Lung (tissue), 12 donors: ENCODE results near the gene MRPL37. TPM values are rescaled to one million over a fixed set of nuclear protein-coding genes. Genes with fewer than 3 reads are reported as not detected.
A peak's percentile ranks its signal among the peaks of the same experiment; 100 is the strongest.

Experiments
- ATAC-seq: fragments of 200-7000 bp; cut with Tn5 transposase; one replicate; pipeline ENCODE4 v1.9.1; 2020; ENCODE audit warnings: moderate number of reproducible peaks; ENCODE audit not compliant: insufficient read depth, low FRiP score
- DNase-seq, 3 donors: peaks; one replicate each; pipeline ENCODE4 v3.0.0-alpha.2; 2013 to 2017
- H3K27ac ChIP-seq, 2 donors: one replicate each; pipeline ENCODE4 v1.5.1; 2013; ENCODE audit warnings: mild to moderate bottlenecking in 2 of 2, moderate library complexity in 2 of 2, control low read depth in 1 of 2, inconsistent platforms in 1 of 2, low read depth in 1 of 2, low read length in 1 of 2
- H3K27me3 ChIP-seq, 3 donors: one replicate each; pipeline ENCODE4 v1.5.1; 2013; ENCODE audit warnings: low read length in 2 of 3; ENCODE audit not compliant: control insufficient read depth in 3 of 3, insufficient read depth in 3 of 3
- H3K36me3 ChIP-seq, 4 donors: one replicate each; pipeline ENCODE4 v1.5.1; 2013; ENCODE audit warnings: low read length in 4 of 4, mild to moderate bottlenecking in 1 of 4, moderate library complexity in 1 of 4; ENCODE audit not compliant: control insufficient read depth in 4 of 4, insufficient read depth in 4 of 4
- H3K4me1 ChIP-seq, 5 donors: one replicate each; pipeline ENCODE4 v1.5.1; 2013; ENCODE audit warnings: low read length in 5 of 5, mild to moderate bottlenecking in 2 of 5, moderate library complexity in 1 of 5; ENCODE audit not compliant: control insufficient read depth in 5 of 5, insufficient read depth in 5 of 5
- H3K4me3 ChIP-seq: one replicate; pipeline ENCODE4 v1.5.1; 2013; ENCODE audit warnings: mild to moderate bottlenecking, control low read depth, moderate library complexity
- H3K9ac ChIP-seq, 2 donors: one replicate each; pipeline ENCODE4 v1.5.1; 2013; ENCODE audit warnings: low read length in 2 of 2, control low read depth in 1 of 2; ENCODE audit not compliant: insufficient read depth in 1 of 2
- H3K9me3 ChIP-seq, 4 donors: one replicate each; pipeline ENCODE4 v1.5.1; 2013; ENCODE audit warnings: low read length in 3 of 4, mild to moderate bottlenecking in 1 of 4, moderate library complexity in 1 of 4; ENCODE audit not compliant: control insufficient read depth in 4 of 4, insufficient read depth in 3 of 4
- CTCF ChIP-seq: IDR thresholded peaks from 2 replicates; pipeline ENCODE4 v1.5.1; 2012; ENCODE audit warnings: mild to moderate bottlenecking; ENCODE audit errors: control extremely low read depth, extremely low read depth
- WGBS, 2 donors: extraction: QIAGEN DNeasy Blood & Tissue Kit; methylation state at CpG; one replicate each; pipeline ENCODE4 v1.1.7; 2013; 5-methylcytosine and 5-hydroxymethylcytosine counted together
- polyA plus RNA-seq, 2 donors: library from polyadenylated mRNA; stranded (reverse); fragments of 200-250 nt; gene quantifications; one replicate each; pipeline ENCODE4 v1.2.1, GENCODE V29; 2013
- total RNA-seq, 2 donors: library from RNA; depleted of rRNA in 1 of 2; stranded (reverse); fragments of >200 nt in 1 of 2; gene quantifications; one replicate each; pipeline ENCODE4 v1.2.1, GENCODE V29; 2014 to 2021
- donor health status: control.
- donor health status: control.
- donor health status: Bipolar disorder and iron deficiency.
- donor health status: healthy.
- donor health status: DM: yes; HTN: yes; CAD: no.

Gene MRPL37
- total and polyA plus RNA-seq, 4 donors, result 23.9 to 68.5 (median 39.7) TPM

- Histone ChIP-seq H3K27me3 (no peaks in the 10 kb centered on the region), H3K4me1 (peaks cover 0 to 5% (median 3%) of the 10 kb centered on the region in 5 donors), H3K9ac (no peak overlapping the region), H3K36me3 (peaks cover 0 to 16% (median 13%) of the 10 kb centered on the region in 4 donors), H3K9me3 (no peaks in the 10 kb centered on the region), H3K27ac (no peak overlapping the region), H3K4me3 (no peak overlapping the region)
- no peak for ATAC-seq
- 89 to 95% methylated on average over 11 of the region's 11 CpGs for WGBS, 2 donors
- TF ChIP-seq CTCF, result no peak
- DNase-seq, result no peak
These were observed 52.5 kb downstream of the MRPL37 start for GRCh38 chr1:54252371-54252936.

GRCh38 chr1:54253480-54253879, 53.5 kb downstream of the MRPL37 start:
- Histone ChIP-seq H3K9me3 (no peaks in the 10 kb centered on the region), H3K36me3 (peaks cover 0 to 14% (median 11%) of the 10 kb centered on the region in 4 donors), H3K27me3 (no peaks in the 10 kb centered on the region), H3K4me3 (no peak overlapping the region), H3K4me1 (peaks cover 0 to 5% (median 3%) of the 10 kb centered on the region in 5 donors), H3K27ac (no peak overlapping the region), H3K9ac (no peak overlapping the region)
- no peak for TF ChIP-seq CTCF
- DNase-seq (no peak), ATAC-seq (no peak)
- WGBS, 2 donors, result 79 to 86% methylated on average over 5 of the region's 5 CpGs

GRCh38 chr1:54254055-54254454, 54.1 kb downstream of the MRPL37 start:
- ATAC-seq (no peak), DNase-seq (peak; percentile 41 to 55 (median 44))
- no peak for TF ChIP-seq CTCF
- Histone ChIP-seq H3K4me3 (no peak overlapping the region), H3K4me1 (peaks cover 0 to 5% (median 3%) of the 10 kb centered on the region in 5 donors), H3K9ac (peak overlapping the region in 1 of 2 donors; percentile 6), H3K27ac (no peak overlapping the region), H3K27me3 (no peaks in the 10 kb centered on the region), H3K36me3 (peaks cover 0 to 14% (median 10%) of the 10 kb centered on the region in 4 donors), H3K9me3 (no peaks in the 10 kb centered on the region)
- 34 to 58% methylated on average over 10 of the region's 10 CpGs for WGBS, 2 donors
